Fibroblast of skin of right biceps (primary cell): ENCODE results near the gene GRIK2.

Experiments
- DNase-seq: peaks from one replicate; pipeline ENCODE4 v3.0.0-alpha.2; 2013

GRIK2 gene

GRCh38 chr6:101816716-101817115, 423.2 kb downstream of the GRIK2 start:
- no peak for DNase-seq

GRCh38 chr6:101818051-101818450, 424.5 kb downstream of the GRIK2 start:
- DNase-seq = no peak

GRCh38 chr6:101824551-101825345, 431.2 kb downstream of the GRIK2 start:
- DNase-seq = peak; percentile 26

- peak; percentile 23 for DNase-seq
These were observed 432.8 kb downstream of the GRIK2 start for GRCh38 chr6:101826269-101826668.

- peak; percentile 20 for DNase-seq
These were observed 433.2 kb downstream of the GRIK2 start for GRCh38 chr6:101826678-101827077.

- peak; percentile 90 for DNase-seq
These were observed 437.1 kb downstream of the GRIK2 start for GRCh38 chr6:101830501-101831031.

- no peak for DNase-seq
These were observed 438.9 kb downstream of the GRIK2 start for GRCh38 chr6:101832371-101832770.

- DNase-seq = no peak
These were observed 446.6 kb downstream of the GRIK2 start for GRCh38 chr6:101840100-101840499.

- no peak for DNase-seq
These were observed 451.7 kb downstream of the GRIK2 start for GRCh38 chr6:101845172-101845571.

- no peak for DNase-seq
These were observed 452.1 kb downstream of the GRIK2 start for GRCh38 chr6:101845621-101846020.

- DNase-seq = no peak
These were observed 454.2 kb downstream of the GRIK2 start for GRCh38 chr6:101847690-101848089.

GRCh38 chr6:101851911-101852310, 458.4 kb downstream of the GRIK2 start:
- DNase-seq = no peak

- peak; percentile 18 for DNase-seq
These were observed 459.9 kb downstream of the GRIK2 start for GRCh38 chr6:101853231-101854085.

GRCh38 chr6:101876431-101876830, 482.9 kb downstream of the GRIK2 start:
- DNase-seq = no peak

GRCh38 chr6:101878554-101879276, 485.2 kb downstream of the GRIK2 start:
- DNase-seq = no peak

GRCh38 chr6:101879782-101880181, 486.3 kb downstream of the GRIK2 start:
- DNase-seq = no peak

GRCh38 chr6:101883505-101883904, 490.0 kb downstream of the GRIK2 start:
- peak; percentile 27 for DNase-seq

- no peak for DNase-seq
These were observed 494.0 kb downstream of the GRIK2 start for GRCh38 chr6:101887532-101887931.

GRCh38 chr6:101907356-101908217, 514.1 kb downstream of the GRIK2 start:
- DNase-seq = no peak

- no peak for DNase-seq
These were observed 515.9 kb downstream of the GRIK2 start for GRCh38 chr6:101909366-101909765.

GRCh38 chr6:101912311-101912710, 518.8 kb downstream of the GRIK2 start:
- DNase-seq = no peak

GRCh38 chr6:101918471-101918870, 525.0 kb downstream of the GRIK2 start:
- DNase-seq = peak; percentile 55
